GM10266 (cell line): ENCODE measurements around the gene DLGAP4.
"Not testable (repeated sequence)": the region's sequence is repeated elsewhere in the genome, so short reads cannot be mapped to it uniquely, and the experiment has no call there.

Experiments
- DNase-seq: peaks from one replicate; pipeline ENCODE4 v3.0.0; 2012; ENCODE audit errors: extremely low spot score
- CTCF ChIP-seq: IDR thresholded peaks from 2 replicates; pipeline ENCODE4 v1.5.1; 2012; ENCODE audit warnings: mild to moderate bottlenecking, low read depth; ENCODE audit not compliant: control insufficient read depth, insufficient read depth; ENCODE audit errors: missing control alignments

The DLGAP4 gene

DNA sequence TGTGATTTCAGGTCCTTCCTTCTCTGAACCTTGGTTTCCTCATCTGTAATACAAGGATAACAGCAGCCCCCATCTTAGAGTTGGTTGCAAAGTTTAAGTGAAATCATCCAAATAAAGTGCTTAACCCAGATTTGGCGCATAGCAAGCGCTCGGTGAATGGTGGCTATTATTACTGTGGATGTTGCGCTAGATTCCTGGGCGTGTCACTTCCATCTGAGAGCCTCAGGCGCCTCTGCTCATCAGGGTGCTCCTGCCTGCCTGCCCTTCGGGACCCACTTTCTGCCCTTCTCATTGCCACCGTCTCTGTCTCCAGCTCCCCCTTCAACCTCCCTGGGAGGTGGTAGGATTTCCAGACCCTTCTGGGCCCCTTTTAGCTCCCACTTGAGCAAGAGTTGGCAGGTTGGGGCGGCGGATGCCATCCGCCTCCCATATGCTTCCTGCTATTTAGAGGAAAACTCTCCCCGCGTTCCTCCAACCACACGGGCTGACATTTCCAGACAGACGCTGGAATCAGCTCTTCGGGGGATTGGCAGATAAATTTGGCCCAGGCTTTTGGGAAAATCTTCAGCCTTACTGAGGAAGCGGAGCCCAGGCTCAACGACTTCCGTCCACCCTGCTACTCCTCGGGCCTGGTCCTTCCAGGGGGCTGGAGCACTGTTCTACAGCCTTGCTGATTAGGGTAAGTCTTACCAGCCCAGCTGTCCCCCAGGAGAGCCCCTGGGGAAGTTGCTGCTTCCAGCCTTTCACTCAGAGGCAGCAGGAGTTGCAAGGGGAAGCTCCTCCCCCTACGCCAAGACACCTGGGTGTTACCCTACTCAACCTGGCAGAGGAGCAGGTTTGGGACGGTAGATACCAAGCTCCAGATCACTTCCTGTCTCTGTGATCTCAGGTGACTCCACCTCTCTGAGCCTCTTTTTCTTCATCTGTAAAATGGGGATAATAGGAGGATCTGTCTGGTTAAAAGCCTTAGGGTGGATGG is 71.5 kb downstream of the DLGAP4 start:
- DNase-seq: no peak
- no peak for TF ChIP-seq CTCF

GRCh38 chr20:36378686-36379085 is 72.5 kb downstream of the DLGAP4 start:
- DNase-seq: no peak
- no peak for TF ChIP-seq CTCF

GRCh38 chr20:36379914-36380313 is 73.8 kb downstream of the DLGAP4 start:
- not testable (repeated sequence) for DNase-seq

GRCh38 chr20:36384022-36384619 is 78.0 kb downstream of the DLGAP4 start:
- DNase-seq: peak; percentile 52
- no peak for TF ChIP-seq CTCF

DNA sequence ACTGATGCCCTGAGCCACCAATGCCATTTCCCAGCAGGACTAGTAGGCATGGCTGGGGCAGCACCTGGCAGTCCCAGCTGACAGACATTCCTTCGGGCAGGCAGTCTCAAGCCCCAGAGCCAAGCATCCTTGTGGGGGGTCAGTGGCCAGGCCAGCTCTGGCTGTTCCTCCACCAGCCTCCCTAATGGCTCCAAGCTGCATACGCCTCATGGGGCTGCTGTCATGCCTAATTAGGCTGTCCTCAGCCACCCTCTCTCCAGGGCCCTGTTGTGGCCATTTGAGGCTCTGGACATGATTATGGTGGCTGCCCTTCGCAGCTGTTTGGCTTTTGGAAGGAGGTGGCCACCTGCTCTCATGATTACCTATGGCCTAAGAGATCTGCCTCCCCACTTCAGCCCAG is 79.4 kb downstream of the DLGAP4 start:
- no peak for DNase-seq
- TF ChIP-seq CTCF: no peak

DNA sequence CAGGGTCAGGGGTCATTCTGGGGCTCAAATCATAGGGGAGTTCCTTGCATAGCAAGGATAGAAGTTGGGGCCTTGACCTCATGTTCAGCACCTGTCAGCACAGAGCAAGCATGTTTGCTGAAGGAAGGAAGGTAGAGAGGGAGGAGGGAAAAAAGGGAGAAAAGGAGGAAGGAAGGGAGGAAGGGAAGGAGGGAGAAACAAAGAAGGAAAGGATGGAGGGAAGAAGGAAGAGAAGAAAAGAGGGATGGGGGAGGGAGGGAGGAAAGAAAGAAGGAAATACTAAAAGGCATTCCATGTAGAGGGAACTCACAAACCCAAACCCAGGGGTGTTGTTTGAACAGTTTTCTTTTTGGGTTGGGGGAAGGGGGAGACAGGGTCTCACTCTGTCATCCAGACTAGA is 80.1 kb downstream of the DLGAP4 start:
- DNase-seq: no peak
- no peak for TF ChIP-seq CTCF

- no peak for DNase-seq
- TF ChIP-seq CTCF: no peak
Measured at GRCh38 chr20:36390269-36390668, 84.1 kb downstream of the DLGAP4 start.
